M059J (cell line): ENCODE results near the gene LHFPL3. TPM values are rescaled to one million over a fixed set of nuclear protein-coding genes. Genes with fewer than 3 reads are reported as not detected.
"Not testable (repeated sequence)": the region's sequence is repeated elsewhere in the genome, so short reads cannot be mapped to it uniquely, and the experiment has no call there.

Experiments
- DNase-seq: peaks from one replicate; pipeline ENCODE4 v3.0.0-alpha.2; 2012; ENCODE audit warnings: low read depth
- total RNA-seq: library from RNA; depleted of rRNA; stranded (reverse); fragments of >200 nt; shearing (Covaris generic); gene quantifications from 2 replicates; pipeline ENCODE4 v1.2.3, GENCODE V29; 2014; rRNA removed

LHFPL3 gene
- total RNA-seq: not detected in 2 replicates

DNA sequence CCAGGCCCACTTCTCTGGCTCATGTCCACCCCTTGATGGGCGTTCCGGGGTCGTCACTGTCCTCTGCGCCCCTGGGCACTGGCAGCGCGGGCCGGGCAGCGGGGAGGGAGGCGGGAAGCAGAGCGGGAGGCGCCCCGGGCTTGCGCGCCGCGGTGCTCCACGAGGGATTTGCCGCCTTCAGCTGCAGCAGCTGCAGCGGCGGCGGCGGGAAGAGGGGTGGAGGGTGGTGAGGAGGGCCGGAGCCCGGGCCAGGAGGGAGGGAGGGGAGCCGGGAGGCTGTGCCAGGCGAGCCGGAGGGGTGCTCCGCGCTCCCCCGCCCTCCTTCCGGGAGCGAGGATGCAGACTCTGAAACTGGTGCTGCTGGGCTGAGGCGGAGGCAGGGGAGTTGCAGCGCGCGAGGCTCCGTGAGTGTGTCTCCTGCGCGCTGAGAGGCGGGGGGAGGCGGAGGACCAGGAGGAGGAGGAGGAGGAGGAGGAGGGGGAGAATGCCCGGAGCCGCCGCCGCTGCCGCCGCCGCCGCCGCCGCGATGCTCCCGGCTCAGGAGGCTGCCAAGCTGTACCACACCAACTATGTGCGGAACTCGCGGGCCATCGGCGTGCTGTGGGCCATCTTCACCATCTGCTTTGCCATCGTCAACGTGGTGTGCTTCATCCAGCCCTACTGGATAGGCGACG is at the start of gene LHFPL3:
LHFPL3 (plus strand) TSS at position 308 of the 674 bp plus-strand sequence.
- no peak for DNase-seq

DNA sequence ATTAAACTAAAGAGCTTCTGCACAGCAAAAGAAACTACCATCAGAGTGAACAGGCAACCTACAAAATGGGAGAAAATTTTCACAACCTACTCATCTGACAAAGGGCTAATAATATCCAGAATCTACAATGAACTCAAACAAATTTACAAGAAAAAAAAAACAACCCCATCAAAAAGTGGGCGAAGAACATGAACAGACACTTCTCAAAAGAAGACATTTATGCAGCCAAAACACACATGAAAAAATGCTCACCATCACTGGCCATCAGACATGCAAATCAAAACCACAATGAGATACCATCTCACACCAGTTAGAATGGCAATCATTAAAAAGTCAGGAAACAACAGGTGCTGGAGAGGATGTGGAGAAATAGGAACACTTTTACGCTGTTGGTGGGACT is 46.7 kb upstream of the LHFPL3 start:
- not testable (repeated sequence) for DNase-seq

DNA sequence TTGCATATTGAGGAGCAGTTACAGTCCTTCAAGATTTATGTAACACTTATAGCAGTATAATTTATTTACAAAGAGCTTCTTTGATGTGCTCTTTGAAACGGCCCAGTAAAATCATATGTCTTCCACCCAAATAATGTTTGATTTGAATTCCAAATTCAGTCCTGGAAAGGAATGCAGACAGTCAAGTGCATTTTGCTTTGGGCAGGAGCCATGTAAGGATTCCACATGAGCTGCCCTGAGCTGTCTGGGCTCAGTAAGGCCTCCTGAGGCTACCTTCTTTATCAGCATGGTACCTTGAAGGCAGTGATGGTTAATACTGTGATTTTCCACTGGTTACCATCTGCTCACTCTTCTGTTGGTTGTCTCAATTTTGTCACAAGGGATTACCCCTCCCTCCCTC is 41.6 kb upstream of the LHFPL3 start:
- DNase-seq: no peak

DNA sequence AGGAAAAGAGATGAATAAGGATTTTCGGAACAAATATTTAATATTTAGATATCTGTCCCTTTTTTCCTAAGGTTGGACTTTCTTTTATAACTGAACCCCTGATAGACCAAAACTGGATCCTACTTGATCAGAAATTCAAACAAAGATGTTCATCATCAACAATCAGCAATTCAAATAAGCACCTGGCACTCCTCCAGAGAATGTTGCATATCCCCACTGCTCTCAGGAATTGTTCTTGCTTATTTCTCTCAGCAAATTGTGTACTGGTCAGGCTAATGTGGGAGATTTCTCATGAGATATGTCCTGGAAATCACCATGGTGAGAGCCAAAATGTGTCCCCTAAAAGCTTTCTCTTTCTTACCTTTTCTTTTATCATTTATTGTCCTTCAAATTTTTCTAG is 40.3 kb upstream of the LHFPL3 start:
- DNase-seq: no peak

DNA sequence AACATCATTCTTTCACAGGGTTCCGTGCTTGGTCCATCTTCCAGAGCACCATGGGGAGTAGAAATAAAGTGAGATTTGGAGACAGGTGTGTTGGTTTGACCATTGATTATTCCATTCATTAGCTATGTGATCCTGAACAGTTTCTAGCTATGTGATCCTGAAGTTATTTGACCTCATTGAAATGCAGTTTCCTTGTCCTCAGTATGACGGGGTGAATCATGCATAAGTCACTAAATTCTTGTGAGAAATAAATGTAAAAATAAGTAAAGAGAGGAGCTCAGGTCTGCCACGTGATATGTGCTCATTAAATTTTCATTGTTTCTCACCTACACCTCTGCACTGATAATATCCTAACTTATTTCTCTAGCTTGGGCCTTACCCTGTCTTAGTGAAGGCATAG is 34.1 kb upstream of the LHFPL3 start:
- no peak for DNase-seq

DNA sequence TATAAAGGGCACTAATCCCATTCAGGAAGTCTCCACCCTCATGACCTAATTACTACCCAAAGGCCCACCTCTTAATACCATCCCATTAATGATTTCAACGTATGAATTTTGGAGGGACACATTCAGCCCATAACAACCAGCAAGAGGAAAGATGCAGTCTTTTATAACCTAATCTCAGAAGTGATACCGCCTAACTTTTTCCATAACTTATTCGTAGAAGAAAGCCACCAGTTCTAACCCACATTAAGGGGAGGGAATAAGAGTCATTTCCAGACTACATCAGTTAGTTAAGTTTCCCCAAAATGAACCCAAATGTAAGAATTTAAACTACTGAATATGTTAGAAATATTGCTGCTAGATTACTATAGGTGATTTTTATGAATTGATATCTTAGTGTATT is 32.1 kb upstream of the LHFPL3 start:
- no peak for DNase-seq

DNA sequence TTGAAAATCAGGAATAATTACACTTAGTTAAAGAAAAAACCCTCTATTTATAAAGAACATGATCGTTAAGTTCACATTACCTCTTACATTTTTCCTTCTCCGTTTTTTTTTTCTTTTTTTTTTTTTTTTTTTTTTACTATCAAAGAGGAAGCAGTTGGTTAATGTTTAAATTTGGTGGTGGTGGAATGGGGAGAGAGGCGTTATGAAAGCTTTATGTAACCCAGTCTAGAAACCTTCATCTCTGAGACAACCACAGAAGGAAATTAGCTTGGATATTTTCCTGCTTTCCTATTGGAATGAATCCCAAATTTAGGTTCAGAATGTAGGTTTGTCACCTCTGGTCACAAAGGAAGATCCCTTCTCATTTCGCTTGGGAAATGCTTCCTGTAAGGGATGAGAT is 31.5 kb upstream of the LHFPL3 start:
- DNase-seq: no peak

DNA sequence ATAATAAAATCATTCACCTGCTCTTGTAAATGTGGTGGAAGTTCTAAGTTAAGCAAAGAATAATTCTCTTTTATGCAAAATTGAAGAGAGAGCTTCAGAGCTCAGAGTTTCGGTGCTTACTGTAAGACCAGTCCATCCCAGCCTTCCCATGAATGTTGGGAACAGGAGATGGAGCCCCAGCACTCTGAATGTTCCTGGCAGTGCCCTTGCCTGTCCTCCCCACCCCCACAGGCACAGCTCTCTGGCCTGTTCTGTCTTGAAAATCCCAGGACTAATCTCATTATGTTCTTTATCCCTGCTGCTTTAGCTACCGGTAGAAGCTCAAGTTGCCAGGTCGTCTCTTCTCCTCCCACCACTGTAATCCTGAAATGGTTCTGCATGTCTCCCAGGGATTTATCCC is 29.1 kb upstream of the LHFPL3 start:
- no peak for DNase-seq

DNA sequence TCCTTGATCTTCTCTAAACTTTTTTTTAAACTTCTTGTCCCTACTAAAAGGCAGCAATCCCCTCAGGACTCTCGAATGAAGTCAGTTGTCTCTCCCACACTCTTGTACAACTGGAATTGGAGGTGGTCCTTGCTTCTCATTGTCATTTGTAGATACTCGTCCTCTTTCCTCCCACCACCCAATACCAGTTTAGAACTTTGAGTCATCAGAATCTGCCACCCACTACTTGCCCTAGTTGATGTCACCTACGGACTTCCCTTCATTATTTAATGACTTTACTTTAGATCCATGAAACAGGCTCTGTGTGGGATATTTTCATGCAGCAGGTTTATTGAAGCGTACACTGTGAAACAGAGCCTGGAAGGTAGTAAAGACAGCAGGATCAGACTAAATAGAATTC is 28.6 kb upstream of the LHFPL3 start:
- no peak for DNase-seq

DNA sequence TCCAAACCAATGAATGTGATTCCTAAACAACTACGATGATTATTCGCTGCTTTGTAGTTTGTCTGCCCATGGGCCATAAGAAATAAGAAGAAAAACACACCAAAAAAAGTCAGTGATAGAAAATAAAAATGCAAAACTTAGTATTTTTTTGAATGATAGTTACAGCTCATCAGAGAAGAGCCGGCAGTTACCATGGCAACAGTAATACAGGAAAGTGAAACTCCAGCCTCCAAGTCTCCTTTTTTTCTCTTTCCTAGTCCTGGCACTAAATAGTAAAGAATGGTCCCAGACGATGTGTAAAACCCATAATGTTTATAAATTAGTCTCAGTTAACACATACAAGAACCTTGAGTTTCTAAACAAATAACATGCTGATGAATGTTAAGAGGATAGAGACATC is 21.6 kb upstream of the LHFPL3 start:
- peak; percentile 3 for DNase-seq

DNA sequence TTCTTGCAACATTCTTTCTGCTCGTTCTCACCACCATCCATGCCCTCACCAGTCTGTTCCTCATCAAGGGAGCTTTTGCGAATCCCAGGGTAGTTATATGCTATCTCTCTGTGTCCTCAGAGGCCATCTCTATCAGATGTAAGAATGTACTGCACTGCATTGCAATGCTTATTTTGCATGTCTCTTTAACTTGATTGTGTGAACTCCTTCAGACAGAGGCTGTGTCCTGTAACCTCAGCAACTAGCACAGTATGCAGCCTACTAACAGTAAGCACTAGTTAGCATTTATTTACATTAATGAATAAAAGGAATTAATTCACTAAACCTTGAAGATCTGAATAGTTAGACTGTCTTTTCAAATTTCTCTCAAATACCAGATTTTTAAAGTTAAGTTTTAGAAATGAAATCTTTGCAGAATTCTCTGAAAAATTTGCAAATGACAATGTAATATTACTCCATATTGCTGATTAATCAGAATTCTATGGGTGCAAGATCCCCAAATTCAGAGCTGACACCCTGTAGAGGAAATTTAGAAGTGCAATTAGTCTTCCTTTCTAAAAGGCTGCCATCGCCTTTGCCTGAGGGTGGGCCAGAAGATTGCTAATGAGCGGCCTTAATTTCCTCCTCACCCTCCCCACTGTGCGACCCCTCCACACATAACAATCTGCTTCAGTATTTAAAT is 10.3 kb upstream of the LHFPL3 start:
- no peak for DNase-seq

DNA sequence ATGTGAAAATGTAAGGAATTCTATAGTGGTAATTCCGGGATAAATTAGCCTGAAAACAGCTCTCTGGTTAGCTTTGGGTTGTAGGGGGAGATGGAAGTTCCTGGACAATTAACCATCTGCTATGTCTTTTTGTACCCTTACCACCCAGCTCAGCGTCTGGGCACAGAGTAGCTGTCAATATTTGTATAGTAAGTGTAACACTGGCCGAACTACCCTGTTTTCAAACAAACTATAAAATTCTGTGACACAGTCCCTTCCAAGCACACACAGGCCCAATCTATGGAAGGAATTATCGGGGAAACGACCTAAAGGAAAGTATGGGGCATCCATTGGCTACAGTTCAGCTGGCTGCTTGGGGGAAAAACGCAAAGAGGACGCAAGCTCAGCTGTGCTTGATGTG is 869 bp upstream of the LHFPL3 start:
- DNase-seq: no peak

DNA sequence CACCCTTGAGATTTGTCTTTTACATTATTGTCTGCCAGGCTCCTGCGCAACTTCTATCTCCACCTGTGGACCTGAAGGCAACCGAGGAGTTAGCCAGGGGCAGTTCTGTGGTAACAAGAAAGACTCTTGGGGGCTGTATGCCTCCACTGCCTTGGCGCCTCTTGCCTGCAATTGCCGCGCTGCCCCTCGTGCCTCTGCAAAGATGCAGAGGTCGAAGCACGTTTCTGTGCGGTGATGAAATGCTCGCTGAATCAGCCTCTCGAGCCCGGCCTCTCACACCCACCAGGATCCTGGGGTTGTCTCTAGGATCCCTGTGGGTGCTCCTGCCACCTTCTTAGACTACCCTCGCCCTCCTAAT is 486 bp upstream of the LHFPL3 start:
- DNase-seq: no peak

DNA sequence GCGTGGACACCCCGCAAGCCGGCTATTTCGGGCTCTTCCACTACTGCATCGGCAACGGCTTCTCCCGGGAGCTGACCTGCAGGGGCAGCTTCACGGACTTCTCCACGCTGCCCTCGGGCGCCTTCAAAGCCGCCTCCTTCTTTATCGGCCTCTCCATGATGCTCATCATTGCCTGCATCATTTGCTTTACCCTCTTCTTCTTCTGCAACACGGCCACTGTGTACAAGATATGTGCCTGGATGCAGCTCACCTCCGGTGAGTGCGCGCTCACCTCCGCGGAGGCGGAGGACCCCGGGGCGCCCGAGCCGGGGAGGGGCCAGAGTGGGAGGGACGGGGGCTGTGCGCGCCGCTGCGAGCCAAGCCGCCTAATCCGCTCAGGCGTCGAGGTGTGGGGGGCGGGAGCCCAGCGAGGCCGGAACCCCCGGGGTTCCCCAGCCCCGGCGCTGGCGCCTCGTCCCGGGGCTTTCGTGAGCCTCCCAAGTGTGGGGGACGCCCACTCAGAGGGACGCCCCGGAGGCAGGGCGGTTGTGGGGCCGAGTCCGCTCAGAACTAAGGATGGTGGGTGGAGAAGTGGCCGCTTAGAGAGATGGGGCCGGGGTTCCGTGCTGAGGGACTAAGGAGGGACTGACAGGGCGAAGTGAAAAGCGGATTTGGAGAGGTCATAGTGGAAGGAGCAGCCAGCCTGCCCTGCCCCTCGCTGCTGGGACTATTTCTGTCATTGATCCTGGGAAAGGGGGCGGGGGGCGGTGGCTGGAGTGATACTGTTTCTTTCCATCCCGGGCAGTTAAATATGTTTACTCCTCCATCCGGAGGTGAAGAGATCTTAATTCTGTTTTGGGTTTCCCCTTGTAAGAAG is 795 bp downstream of the LHFPL3 start:
- no peak for DNase-seq

DNA sequence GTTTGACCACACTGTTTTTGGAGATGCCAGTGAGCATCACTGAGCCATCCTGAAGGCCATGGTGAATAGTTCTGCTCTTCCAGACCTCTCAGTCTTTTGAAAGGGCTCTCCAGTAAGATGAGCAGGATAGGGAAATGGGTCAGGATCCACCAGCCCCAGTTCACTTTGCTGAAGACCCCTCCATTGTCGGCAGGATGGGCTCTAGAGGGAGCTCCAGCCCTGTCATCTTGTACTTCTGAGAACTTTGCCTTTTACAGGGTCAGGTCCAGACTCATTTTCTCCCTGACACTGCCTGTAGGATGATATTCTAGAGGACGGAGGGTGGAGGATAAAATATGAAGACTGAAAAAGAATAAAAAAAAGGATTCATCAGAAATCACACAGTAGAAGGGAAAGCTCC is 13.1 kb downstream of the LHFPL3 start:
- DNase-seq: no peak

DNA sequence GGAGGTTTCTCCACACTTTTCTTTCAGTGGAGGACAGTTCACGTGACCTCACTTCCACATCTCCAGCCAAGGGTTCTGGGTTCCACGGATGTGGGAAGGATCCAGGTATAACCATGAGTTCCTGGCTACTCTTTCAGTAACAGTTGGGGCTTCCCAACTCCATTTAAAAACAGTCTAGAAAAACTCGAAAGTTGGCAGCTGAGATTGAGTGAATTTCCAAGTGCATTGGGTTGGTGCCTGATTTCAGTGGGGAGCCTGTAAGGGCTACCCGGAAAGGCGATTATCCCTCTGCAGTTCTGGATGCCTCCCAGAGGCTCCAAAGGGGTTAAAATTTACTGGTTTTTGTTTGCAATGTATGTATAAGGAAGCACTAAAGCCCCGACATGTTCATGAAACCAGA is 24.3 kb downstream of the LHFPL3 start:
- no peak for DNase-seq

DNA sequence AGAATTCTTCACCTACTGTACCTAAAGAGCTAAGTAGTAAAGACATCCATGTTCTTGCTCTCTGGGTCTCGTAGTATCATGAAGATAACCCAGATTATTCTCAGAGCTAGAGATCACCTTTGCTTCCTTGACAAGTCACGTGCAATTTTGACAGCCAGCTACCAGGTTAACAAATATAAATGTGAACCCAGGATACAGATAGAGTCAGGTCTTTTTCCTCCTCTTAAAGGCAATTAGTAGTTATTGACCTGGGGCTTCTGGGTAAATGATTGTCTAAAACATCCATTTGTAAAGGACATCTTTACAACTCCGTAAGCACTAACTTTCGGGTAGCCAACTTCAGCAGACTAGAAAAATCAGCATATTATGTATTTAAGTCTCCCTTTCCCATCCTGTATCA is 28.8 kb downstream of the LHFPL3 start:
- DNase-seq: no peak

DNA sequence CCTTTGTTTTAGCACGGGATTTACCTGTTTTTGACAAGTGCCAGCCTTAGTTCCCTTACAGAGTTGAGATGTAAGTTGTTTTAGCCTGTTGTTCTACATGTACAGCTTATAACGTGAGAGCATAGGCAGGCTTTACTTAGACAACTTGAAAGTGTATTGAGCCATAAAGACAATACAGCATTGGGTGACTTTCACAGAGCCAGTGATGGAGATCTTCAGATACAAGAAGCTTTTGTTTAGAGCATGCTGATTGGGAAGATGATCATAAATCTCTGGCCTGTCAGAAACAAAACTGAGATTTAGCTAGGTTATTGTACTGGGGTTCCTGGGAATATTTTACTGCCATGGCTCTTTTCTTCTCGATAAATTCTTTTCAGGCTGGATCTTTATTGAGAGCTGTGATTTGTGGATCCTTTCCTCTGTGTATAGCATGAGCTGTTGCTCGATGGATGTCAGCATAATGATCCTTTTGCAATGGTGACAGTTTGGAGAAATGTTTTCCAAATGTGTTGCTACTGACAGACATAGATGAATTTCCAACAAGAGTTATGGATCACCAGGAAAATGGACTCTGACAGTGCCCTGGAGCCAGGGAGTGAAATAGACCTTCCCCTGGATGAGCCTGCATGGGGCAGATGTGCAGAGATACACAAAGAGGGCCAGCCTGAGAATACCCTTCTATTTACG is 30.2 kb downstream of the LHFPL3 start:
- DNase-seq: no peak

DNA sequence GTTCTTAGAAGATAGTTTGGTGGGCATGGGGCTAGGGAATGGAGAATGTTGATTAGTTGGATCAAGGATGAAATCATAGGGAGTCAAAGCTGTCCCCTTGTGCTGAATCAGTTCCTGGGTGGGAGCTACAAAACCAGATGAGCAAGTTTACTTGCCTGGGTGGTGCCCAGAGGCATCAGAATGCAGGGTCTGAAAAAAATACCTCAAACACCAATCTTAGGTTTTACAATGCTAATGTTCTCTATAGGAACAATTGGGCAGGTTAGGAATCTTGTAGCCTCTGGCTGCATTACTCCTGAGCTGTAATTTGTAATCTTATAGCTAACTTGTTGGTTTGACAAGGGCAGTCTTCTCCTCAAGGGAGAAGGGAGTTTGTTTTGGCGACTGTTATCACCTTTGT is 34.4 kb downstream of the LHFPL3 start:
- no peak for DNase-seq

DNA sequence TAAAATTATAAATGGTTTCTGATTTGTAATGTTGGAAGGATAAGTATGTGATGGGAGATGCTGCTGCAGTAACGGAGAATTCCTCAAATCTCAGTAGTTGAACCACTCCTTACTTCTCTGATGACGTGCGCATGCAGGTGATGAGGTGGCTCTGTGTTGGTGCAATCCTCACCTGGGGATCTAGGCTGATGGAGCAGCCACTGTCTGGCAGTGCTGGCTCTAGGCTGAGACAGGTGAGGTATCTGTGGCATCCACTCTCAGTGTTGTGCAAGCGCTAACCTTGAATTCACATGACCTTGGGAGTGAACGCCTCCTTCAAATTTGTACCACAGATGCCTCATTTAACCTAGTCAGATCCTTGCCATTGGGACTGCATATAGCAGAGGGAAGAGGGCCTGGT is 35.0 kb downstream of the LHFPL3 start:
- no peak for DNase-seq

DNA sequence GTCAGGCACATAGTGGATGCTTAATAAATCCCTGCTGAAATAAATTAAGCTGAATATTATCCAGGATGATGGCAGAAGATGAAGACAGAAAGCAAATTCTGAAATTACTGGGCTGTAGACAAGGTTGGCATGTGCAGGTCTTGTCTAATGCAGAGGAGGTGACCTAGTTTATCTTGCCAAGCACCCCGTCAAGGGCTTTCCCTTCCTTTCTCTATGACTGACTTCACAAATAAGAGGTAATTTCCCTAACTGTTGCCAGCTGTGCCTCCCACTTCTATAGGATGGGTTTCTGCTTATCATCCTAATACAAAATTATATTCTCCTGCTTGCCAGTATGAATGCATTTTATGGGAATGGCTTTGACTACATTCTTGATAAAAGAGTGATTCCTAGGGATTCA is 38.0 kb downstream of the LHFPL3 start:
- DNase-seq: no peak

DNA sequence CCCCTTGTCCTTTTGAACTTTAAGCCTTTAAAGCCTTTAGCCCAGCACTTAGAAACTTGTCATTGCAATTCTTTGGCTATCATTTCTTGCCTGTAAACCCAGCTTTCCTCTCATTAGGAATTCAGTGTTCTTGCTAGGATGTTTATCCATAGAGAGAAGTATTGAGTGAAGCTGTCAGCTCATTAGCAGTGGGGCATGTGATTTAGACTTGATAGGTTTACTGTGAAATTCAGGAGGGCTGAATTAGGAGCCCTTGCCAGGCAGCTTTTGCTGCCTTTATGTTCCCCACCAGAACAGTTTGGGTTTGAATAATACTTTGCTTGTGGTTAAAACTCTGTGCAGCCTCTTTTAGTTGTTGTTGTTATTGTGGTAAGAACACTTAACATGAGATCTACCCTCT is 39.5 kb downstream of the LHFPL3 start:
- no peak for DNase-seq
